ENCODE data around the gene LYRM2.

Gene LYRM2

GRCh38 chr6:89553431-89553830, 85.1 kb downstream of the LYRM2 start:
- DNase-seq, result no peak

GRCh38 chr6:89547281-89547680, 91.3 kb downstream of the LYRM2 start:
- no peak for DNase-seq

- no peak for DNase-seq
Measured at GRCh38 chr6:89542866-89543265, 95.7 kb downstream of the LYRM2 start.

- DNase-seq, result no peak
Measured at GRCh38 chr6:89542081-89542857, 96.3 kb downstream of the LYRM2 start.

- DNase-seq, result no peak
Measured at GRCh38 chr6:89539779-89540178, 98.8 kb downstream of the LYRM2 start.

GRCh38 chr6:89536231-89536630, 102.3 kb downstream of the LYRM2 start:
- DNase-seq, result no peak

- DNase-seq, result no peak
Measured at GRCh38 chr6:89530982-89531381, 107.6 kb downstream of the LYRM2 start.

- DNase-seq, result no peak
Measured at GRCh38 chr6:89528866-89529265, 109.7 kb downstream of the LYRM2 start.

- DNase-seq, result no peak
Measured at GRCh38 chr6:89527634-89528033, 110.9 kb downstream of the LYRM2 start.

- no peak for DNase-seq
Measured at GRCh38 chr6:89526563-89526869, 112.0 kb downstream of the LYRM2 start.

- DNase-seq, result no peak
Measured at GRCh38 chr6:89525786-89526562, 112.6 kb downstream of the LYRM2 start.

- DNase-seq, result no peak
Measured at GRCh38 chr6:89522778-89523177, 115.8 kb downstream of the LYRM2 start.

GRCh38 chr6:89520736-89521135, 117.8 kb downstream of the LYRM2 start:
- no peak for DNase-seq

GRCh38 chr6:89518352-89519055, 120.0 kb downstream of the LYRM2 start:
- no peak for DNase-seq

Measured in midbrain (tissue), 1 donor.